HEK293 (cell line): ENCODE measurements around the gene NDUFS1.

ENCODE experiments used
- ATF2 ChIP-seq: fragments of 450-650 bp; formaldehyde crosslinking; IDR thresholded peaks from 2 replicates; pipeline ENCODE4 v1.5.1; 2016; ENCODE audit warnings: missing biosample characterization, missing genetic modification characterization, low read depth
- BCL11A ChIP-seq: fragments of 450-650 bp; formaldehyde crosslinking; IDR thresholded peaks from 2 replicates; pipeline ENCODE4 v1.5.1; 2016; ENCODE audit warnings: low read depth, missing biosample characterization, missing genetic modification characterization
- EGR2 ChIP-seq: fragments of 450-650 bp; formaldehyde crosslinking; IDR thresholded peaks from 2 replicates; pipeline ENCODE4 v1.5.1; 2016; ENCODE audit warnings: low read depth, missing biosample characterization, missing genetic modification characterization
- FEZF1 ChIP-seq: fragments of 450-650 bp; formaldehyde crosslinking; IDR thresholded peaks from 2 replicates; pipeline ENCODE4 v1.5.1; 2016; ENCODE audit warnings: missing biosample characterization, missing genetic modification characterization
- GFI1B ChIP-seq: fragments of 450-650 bp; formaldehyde crosslinking; IDR thresholded peaks from 2 replicates; pipeline ENCODE4 v1.5.1; 2016; ENCODE audit warnings: missing biosample characterization, missing genetic modification characterization
- GLI2 ChIP-seq: fragments of 450-650 bp; formaldehyde crosslinking; IDR thresholded peaks from 2 replicates; pipeline ENCODE4; 2017; ENCODE audit warnings: missing biosample characterization, missing genetic modification characterization, low read depth, borderline replicate concordance
- GLIS1 ChIP-seq: fragments of 450-650 bp; formaldehyde crosslinking; IDR thresholded peaks from 2 replicates; pipeline ENCODE4 v1.5.1; 2016; ENCODE audit warnings: missing biosample characterization, missing genetic modification characterization
- HOXD13 ChIP-seq: sonication (generic); formaldehyde crosslinking; IDR thresholded peaks from 2 replicates; pipeline ENCODE4 v1.8.0; 2022; ENCODE audit warnings: missing genetic modification reagents, borderline replicate concordance
- PRDM2 ChIP-seq: fragments of 450-650 bp; formaldehyde crosslinking; IDR thresholded peaks from 2 replicates; pipeline ENCODE4 v1.5.1; 2016; ENCODE audit warnings: missing biosample characterization, missing genetic modification characterization, borderline replicate concordance
- PRDM6 ChIP-seq: fragments of 450-650 bp; formaldehyde crosslinking; IDR thresholded peaks from 2 replicates; pipeline ENCODE4 v1.5.1; 2017; ENCODE audit warnings: missing biosample characterization, missing genetic modification characterization
- SP7 ChIP-seq: fragments of 450-650 bp; formaldehyde crosslinking; IDR thresholded peaks from 2 replicates; pipeline ENCODE4 v1.5.1; 2016; ENCODE audit warnings: missing biosample characterization, missing genetic modification characterization
- TRIM28 ChIP-seq: IDR thresholded peaks from 2 replicates; pipeline ENCODE4 v1.6.1; 2011; ENCODE audit warnings: low read length, control low read depth, borderline replicate concordance
- ZBTB26 ChIP-seq: fragments of 450-650 bp; formaldehyde crosslinking; optimal IDR thresholded peaks from 2 replicates; pipeline ENCODE3; 2016; ENCODE audit warnings: missing biosample characterization, mild to moderate bottlenecking, missing genetic modification characterization
- ZIC2 ChIP-seq: fragments of 450-650 bp; formaldehyde crosslinking; IDR thresholded peaks from 2 replicates; pipeline ENCODE4 v1.5.1; 2016; ENCODE audit warnings: missing biosample characterization, missing genetic modification characterization
- ZNF114 ChIP-seq: fragments of 450-650 bp; formaldehyde crosslinking; IDR thresholded peaks from 2 replicates; pipeline ENCODE4 v1.5.0; 2017; ENCODE audit warnings: missing biosample characterization, missing genetic modification characterization
- ZNF133 ChIP-seq: fragments of 450-650 bp; formaldehyde crosslinking; IDR thresholded peaks from 2 replicates; pipeline ENCODE4 v1.5.1; 2016; ENCODE audit warnings: missing biosample characterization, missing genetic modification characterization
- ZNF157 ChIP-seq: fragments of 450-650 bp; formaldehyde crosslinking; IDR thresholded peaks from 2 replicates; pipeline ENCODE4 v1.5.1; 2016; ENCODE audit warnings: missing biosample characterization, missing genetic modification characterization
- ZNF23 ChIP-seq: fragments of 450-650 bp; formaldehyde crosslinking; IDR thresholded peaks from 2 replicates; pipeline ENCODE4 v1.5.1; 2016; ENCODE audit warnings: missing biosample characterization, missing genetic modification characterization, borderline replicate concordance
- ZNF280C ChIP-seq: fragments of 450-650 bp; formaldehyde crosslinking; IDR thresholded peaks from 2 replicates; pipeline ENCODE4 v1.5.1; 2016; ENCODE audit warnings: missing biosample characterization, missing genetic modification characterization
- ZNF350 ChIP-seq: fragments of 450-650 bp; formaldehyde crosslinking; IDR thresholded peaks from 2 replicates; pipeline ENCODE4 v1.5.0; 2017; ENCODE audit warnings: missing biosample characterization, mild to moderate bottlenecking, missing genetic modification characterization
- ZNF391 ChIP-seq: fragments of 450-650 bp; formaldehyde crosslinking; IDR thresholded peaks from 2 replicates; pipeline ENCODE4 v1.5.1; 2016; ENCODE audit warnings: low read depth, missing biosample characterization, missing genetic modification characterization, borderline replicate concordance
- ZNF48 ChIP-seq: fragments of 450-650 bp; formaldehyde crosslinking; IDR thresholded peaks from 2 replicates; pipeline ENCODE4 v1.5.1; 2016; ENCODE audit warnings: missing biosample characterization, missing genetic modification characterization
- ZNF558 ChIP-seq: fragments of 450-650 bp; formaldehyde crosslinking; IDR thresholded peaks from 2 replicates; pipeline ENCODE4 v1.5.1; 2016; ENCODE audit warnings: missing biosample characterization, missing genetic modification characterization
- ZNF560 ChIP-seq: fragments of 450-650 bp; formaldehyde crosslinking; IDR thresholded peaks from 2 replicates; pipeline ENCODE4 v1.5.1; 2017; ENCODE audit warnings: missing biosample characterization, missing genetic modification characterization, borderline replicate concordance
- ZNF626 ChIP-seq: fragments of 450-650 bp; sonication (Bioruptor Pico); formaldehyde crosslinking; IDR thresholded peaks from 2 replicates; pipeline ENCODE4 v1.5.1; 2018; ENCODE audit warnings: missing biosample characterization, missing genetic modification characterization, inconsistent platforms
- ZNF664 ChIP-seq: fragments of 450-650 bp; formaldehyde crosslinking; IDR thresholded peaks from 2 replicates; pipeline ENCODE4 v1.5.1; 2016; ENCODE audit warnings: missing biosample characterization, missing genetic modification characterization
- ZNF768 ChIP-seq: fragments of 450-650 bp; formaldehyde crosslinking; IDR thresholded peaks from 2 replicates; pipeline ENCODE4 v1.5.1; 2018; ENCODE audit warnings: missing biosample characterization, mild to moderate bottlenecking, missing genetic modification characterization

Gene NDUFS1

GRCh38 chr2:206083602-206084438 is 75.4 kb downstream of the NDUFS1 start (continued):
- no peak for TF ChIP-seq ZBTB26 (tag by site-specific recombination)
- no peak for TF ChIP-seq HOXD13 (CRISPR knock-in tag)
- no peak for TF ChIP-seq BCL11A (tag by site-specific recombination)
- no peak for TF ChIP-seq ZNF157
- TF ChIP-seq ZNF560 (tag by site-specific recombination), result no peak
- no peak for TF ChIP-seq ZNF768 (tag by site-specific recombination)
- peak; percentile 44; the same call in 1 of the 2 replicates for TF ChIP-seq TRIM28
- peak; percentile 78 for TF ChIP-seq ZIC2 (tag by site-specific recombination)
- no peak for TF ChIP-seq SP7 (tag by site-specific recombination)
- no peak for TF ChIP-seq ATF2 (tag by site-specific recombination)
- no peak for TF ChIP-seq ZNF664 (tag by site-specific recombination)
- no peak for TF ChIP-seq ZNF133 (tag by site-specific recombination)
- TF ChIP-seq ZNF391 (tag by site-specific recombination), result no peak
- TF ChIP-seq FEZF1 (tag by site-specific recombination), result no peak
- TF ChIP-seq PRDM2 (tag by site-specific recombination), result no peak
- no peak for TF ChIP-seq ZNF114 (tag by site-specific recombination)
- 0 out of 2 replicates have a peak, but pooled peaks have one; percentile 37 for TF ChIP-seq PRDM6 (tag by site-specific recombination)
- no peak for TF ChIP-seq GLI2 (tag by site-specific recombination)
- TF ChIP-seq ZNF626 (tag by site-specific recombination), result no peak
- TF ChIP-seq ZNF280C, result no peak
- no peak for TF ChIP-seq ZNF558
- no peak for TF ChIP-seq ZNF23 (tag by site-specific recombination)
- no peak for TF ChIP-seq GFI1B
- peak; percentile 87 for TF ChIP-seq GLIS1 (tag by site-specific recombination)
- no peak for TF ChIP-seq ZNF48
- TF ChIP-seq EGR2, result peak; percentile 90
- TF ChIP-seq ZNF350 (tag by site-specific recombination), result no peak
